ENCODE results near the gene PPIC. TPM values are rescaled to one million over a fixed set of nuclear protein-coding genes. Genes with fewer than 3 reads are reported as not detected.

PPIC gene
- not detected for total RNA-seq

GRCh38 chr5:123036391-123037103 lies at the start of gene PPIC:
TSS of gene PPIC (minus strand) at chr5:123036725. CDS start at chr5:123036625, 100 bp downstream.
- ATAC-seq (peak; percentile 16 to 76), DNase-seq (ENCODE audit: low spot score in 2 of 2) (peak in 1 of 2 donors; percentile 20)
- Mint-ChIP-seq H3K9me3 (no peaks in the 10 kb centered on the region), H3K27ac (no peak within 1 kb of the TSS), H3K36me3 (peaks cover 0 to 11% of the 10 kb centered on the region in 2 donors)

DNA sequence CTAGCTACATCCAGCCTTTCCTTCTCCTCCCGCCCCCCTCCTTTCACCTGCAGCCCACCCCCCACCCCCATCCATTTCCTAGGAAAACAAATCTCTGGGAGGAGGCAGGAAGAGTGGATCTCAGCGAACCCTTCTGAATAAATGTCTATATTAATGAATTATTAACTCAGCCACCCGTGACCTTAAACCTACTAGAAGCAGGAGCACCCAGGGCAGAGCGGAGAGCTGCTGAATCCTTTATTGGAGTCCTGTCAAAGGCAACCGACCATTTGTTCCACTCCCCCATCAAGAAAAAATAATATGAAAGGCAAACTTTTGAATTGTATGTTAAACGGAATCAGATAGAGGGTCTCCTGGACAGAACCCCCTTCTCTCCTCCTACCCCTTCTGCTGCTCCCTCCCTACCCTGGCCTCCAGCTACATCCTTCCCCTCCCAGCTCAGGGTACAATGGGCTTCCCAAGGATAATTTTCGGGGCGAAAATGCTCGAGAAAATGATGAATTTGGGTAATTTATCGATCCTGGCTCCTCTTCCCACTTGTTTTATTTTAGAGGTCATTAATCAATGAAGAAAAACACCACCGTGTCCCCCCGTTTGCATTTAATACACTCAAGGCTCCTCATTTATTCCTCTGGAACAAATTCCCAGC lies 49.2 kb upstream of the PPIC start:
- H3K27ac Mint-ChIP-seq: no peak overlapping the region
- no peak for ATAC-seq
- no peak for DNase-seq (ENCODE audit: low spot score in 2 of 2)

DNA sequence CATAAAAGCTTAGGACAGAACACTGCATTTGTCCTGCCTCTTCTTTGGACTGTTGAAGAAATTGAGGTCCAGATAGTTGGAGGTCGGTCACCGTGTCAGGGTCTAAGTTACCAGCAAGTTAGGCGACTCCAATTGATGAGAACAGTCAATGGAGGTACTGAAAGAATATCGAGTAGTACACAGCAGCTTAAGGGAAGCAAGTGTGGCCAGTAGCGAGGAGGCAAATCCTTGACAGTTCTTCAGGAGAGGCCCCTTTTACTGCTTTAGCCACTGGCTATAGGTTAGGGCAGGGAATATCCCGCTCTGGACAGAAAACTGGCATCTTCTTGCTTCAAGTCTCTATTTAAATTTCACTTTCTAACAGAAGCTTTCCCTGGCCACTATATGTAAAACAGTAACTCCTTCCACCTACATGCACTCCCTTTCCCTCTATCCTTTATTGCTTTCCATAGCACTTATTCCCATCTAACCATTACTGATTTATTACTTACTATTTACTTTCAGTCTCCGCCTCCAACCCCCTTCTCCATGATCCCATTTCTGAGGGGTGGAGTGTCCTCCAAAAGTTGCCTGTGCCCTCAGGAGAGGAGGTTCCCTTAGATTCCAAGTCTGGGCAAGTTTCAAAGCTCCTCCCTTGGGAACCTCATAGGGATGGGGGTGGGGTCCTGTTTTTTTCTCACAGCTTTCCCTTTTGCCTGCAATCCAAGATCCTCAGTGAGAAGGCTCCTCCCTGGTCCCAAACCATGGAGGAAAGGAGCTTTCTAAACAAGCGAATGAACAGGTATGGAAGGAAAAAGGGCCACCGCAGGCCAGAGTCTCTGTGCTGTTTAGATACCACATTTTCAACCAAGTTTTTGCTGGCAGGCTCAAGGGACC lies 48.4 kb upstream of the PPIC start:
- ATAC-seq (no peak), DNase-seq (ENCODE audit: low spot score in 2 of 2) (no peak)
- H3K27ac Mint-ChIP-seq: no peak overlapping the region
- H3K9me3 Mint-ChIP-seq: no peaks in the 10 kb centered on the region
- peaks cover 10 to 19% of the 10 kb centered on the region in 2 donors for H3K36me3 Mint-ChIP-seq

More for the DNA sequence above, 49.2 kb upstream of the PPIC start:
- Mint-ChIP-seq H3K36me3 (peaks cover 10 to 19% of the 10 kb centered on the region in 2 donors), H3K9me3 (no peaks in the 10 kb centered on the region)

- DNase-seq (ENCODE audit: low spot score in 2 of 2): no peak
- H3K9me3 Mint-ChIP-seq: peaks cover 0 to 4% of the 10 kb centered on the region in 2 donors
- no peak overlapping the region for H3K27ac Mint-ChIP-seq
- no peak for ATAC-seq
- H3K36me3 Mint-ChIP-seq: peaks cover 5 to 15% of the 10 kb centered on the region in 2 donors
These were observed 46.8 kb upstream of the PPIC start for GRCh38 chr5:123083298-123083697.

DNA sequence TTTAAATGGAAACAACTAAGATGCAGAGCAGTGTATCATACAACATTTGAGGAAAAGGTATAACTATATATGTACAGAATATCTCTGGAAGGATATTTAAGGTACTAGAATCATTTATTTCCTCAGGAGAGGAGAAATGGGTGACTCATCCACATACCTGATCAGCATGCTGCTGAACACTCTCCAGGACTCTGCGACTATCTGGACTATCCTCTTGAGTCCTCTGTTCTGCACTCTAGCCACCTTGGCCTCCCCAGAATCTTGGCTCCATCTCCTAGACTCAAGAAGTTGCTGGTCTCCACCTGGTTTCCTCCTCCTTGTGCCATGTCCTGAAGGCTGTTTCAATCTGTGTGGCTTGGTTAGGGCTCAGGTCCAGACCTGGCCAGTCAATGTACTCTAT lies 43.7 kb upstream of the PPIC start:
- Mint-ChIP-seq H3K36me3 (no peaks in the 10 kb centered on the region), H3K27ac (no peak overlapping the region), H3K9me3 (peaks cover 0 to 4% of the 10 kb centered on the region in 2 donors)
- DNase-seq (ENCODE audit: low spot score in 2 of 2) (no peak), ATAC-seq (no peak)

DNA sequence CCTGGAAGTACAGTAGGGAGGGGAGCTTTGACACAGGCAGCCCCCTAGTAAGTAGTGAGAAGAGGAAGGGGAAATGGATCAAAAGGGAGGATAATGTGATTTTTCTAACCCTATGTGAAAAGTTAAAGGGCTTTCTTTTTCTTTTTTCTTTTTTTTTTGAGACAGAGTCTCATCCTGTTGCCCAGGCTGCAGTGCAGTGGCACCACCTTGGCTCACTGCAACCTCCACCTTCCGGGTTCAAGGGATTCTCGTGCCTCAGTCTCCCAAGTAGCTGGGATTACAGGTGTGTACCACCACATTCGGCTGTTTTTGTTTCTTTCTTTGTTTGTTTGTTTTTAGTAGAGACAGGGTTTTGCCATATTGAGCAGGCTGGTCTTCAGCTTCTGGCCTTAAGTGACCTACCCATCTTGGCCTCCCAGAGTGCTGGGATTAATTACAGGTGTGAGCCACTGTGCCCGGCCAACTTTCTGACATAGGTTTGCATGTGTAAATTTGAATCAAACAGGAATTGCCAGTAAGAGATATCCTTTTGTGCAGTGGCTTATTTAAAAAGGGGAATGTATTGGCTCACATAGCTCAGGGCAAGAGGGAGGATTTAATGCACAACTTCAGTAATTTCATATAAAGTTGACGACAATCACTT lies 39.1 kb upstream of the PPIC start:
- DNase-seq (ENCODE audit: low spot score in 2 of 2): no peak
- Mint-ChIP-seq H3K9me3 (peaks cover 0 to 4% of the 10 kb centered on the region in 2 donors), H3K27ac (no peak overlapping the region), H3K36me3 (no peaks in the 10 kb centered on the region)
- no peak for ATAC-seq

DNA sequence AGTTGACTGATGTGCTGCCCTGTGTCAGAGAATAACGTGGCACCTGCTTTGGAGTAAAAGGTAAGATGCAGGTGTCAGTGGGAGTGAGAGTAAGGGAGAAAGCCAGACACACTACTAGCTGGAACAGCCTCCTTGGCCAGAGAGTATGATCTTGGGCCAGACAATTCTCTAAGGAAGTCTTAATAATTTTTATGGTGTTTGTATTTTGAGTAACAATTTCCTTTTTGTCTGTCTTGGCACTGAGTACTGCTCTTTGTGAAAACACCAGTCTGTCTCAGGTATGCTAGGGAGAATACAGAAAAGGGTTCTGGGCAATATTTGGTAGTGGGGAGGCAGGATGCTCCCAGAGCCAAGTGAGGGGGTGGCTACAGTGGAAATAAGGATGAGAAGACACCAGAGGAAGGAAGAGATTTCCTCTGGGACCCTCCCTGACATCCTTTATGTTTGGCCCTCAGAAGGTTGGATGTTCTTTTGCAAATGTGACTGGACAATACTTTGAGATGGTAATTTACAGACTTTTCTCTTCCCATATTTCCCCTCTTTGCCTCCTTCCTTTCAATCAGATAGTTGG lies 31.9 kb upstream of the PPIC start:
- Mint-ChIP-seq H3K27ac (no peak overlapping the region), H3K36me3 (no peaks in the 10 kb centered on the region), H3K9me3 (no peaks in the 10 kb centered on the region)
- ATAC-seq (no peak), DNase-seq (ENCODE audit: low spot score in 2 of 2) (no peak)

GRCh38 chr5:123066016-123066415 lies 29.5 kb upstream of the PPIC start:
- peaks cover 5 to 6% of the 10 kb centered on the region in 2 donors for H3K9me3 Mint-ChIP-seq
- no peak overlapping the region for H3K27ac Mint-ChIP-seq
- H3K36me3 Mint-ChIP-seq: no peaks in the 10 kb centered on the region
- no peak for ATAC-seq
- DNase-seq (ENCODE audit: low spot score in 2 of 2): no peak

GRCh38 chr5:123059455-123059854 lies 22.9 kb upstream of the PPIC start:
- ATAC-seq: no peak
- Mint-ChIP-seq H3K9me3 (peaks cover 12 to 14% of the 10 kb centered on the region in 2 donors), H3K36me3 (no peaks in the 10 kb centered on the region), H3K27ac (no peak overlapping the region)
- DNase-seq (ENCODE audit: low spot score in 2 of 2): no peak

GRCh38 chr5:123051206-123051605 lies 14.7 kb upstream of the PPIC start:
- Mint-ChIP-seq H3K27ac (no peak overlapping the region), H3K9me3 (peaks cover 9 to 13% of the 10 kb centered on the region in 2 donors), H3K36me3 (no peaks in the 10 kb centered on the region)
- ATAC-seq: no peak
- DNase-seq (ENCODE audit: low spot score in 2 of 2): no peak

DNA sequence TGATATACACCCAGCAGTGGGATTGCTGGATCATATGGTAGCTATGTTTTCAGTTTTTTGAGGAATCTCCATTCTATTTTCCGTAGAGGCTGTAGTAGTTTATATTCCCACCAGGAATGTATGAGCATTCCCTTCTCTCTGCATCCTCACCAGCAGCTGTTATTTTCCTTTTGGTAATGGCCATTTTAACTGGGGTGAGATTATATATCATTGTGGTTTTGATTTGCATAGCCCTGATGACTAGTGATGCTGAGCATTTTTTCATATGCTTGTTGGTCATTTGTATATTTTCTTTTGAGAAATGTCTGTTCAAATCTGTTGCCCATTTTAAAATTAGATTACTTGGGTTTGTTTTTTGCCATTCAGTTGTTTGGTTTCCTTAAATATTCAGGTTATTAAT lies 11.2 kb upstream of the PPIC start:
- no peak overlapping the region for H3K27ac Mint-ChIP-seq
- ATAC-seq: no peak
- H3K9me3 Mint-ChIP-seq: peaks cover 7 to 9% of the 10 kb centered on the region in 2 donors
- no peak for DNase-seq (ENCODE audit: low spot score in 2 of 2)
- peaks cover 0 to 5% of the 10 kb centered on the region in 2 donors for H3K36me3 Mint-ChIP-seq

DNA sequence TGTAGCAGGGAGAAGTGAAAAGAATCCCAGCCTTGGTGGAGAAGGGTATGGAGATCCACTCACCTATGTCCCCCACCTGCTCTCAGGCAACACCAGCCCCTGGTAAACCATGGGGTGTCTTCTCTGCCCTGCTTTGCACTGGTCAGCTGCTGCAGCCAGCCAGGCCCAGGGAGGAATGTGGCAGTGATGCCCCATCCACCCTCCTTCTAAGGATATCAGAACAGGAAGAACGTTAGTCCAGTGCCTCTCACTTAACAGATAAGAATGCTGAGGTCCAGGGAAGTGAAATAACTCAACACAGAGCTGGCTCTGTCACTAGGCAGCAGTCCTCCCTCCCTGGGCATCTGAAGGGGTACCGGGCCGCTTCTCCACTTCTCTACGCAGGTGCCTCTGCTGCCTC lies 9.7 kb upstream of the PPIC start:
- no peak overlapping the region for H3K27ac Mint-ChIP-seq
- ATAC-seq: no peak
- peaks cover 0 to 5% of the 10 kb centered on the region in 2 donors for H3K36me3 Mint-ChIP-seq
- no peaks in the 10 kb centered on the region for H3K9me3 Mint-ChIP-seq
- no peak for DNase-seq (ENCODE audit: low spot score in 2 of 2)

GRCh38 chr5:123044926-123045617 lies 8.5 kb upstream of the PPIC start:
- Mint-ChIP-seq H3K27ac (no peak overlapping the region), H3K9me3 (no peaks in the 10 kb centered on the region), H3K36me3 (peaks cover 0 to 5% of the 10 kb centered on the region in 2 donors)
- ATAC-seq: no peak
- DNase-seq (ENCODE audit: low spot score in 2 of 2): no peak

DNA sequence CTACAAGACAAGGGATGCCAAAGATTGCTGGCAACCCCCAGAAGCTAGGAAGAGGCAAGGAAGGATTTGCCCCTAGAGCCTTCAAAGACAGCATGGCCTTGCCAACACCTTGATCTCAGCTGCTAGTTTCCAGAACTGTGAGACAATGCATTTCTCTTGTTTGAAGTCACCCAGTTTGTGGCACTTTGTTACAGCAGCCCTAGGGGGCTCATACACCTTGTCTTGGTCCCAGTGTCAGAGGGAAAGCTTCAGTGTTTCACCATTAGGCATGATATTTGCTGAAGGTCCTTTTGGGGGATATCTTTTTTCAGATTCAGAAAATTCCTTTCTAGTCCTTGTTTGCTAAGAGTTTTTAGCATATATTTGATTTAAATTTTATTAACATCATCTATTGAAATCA lies 3.1 kb upstream of the PPIC start:
- peaks cover 0 to 12% of the 10 kb centered on the region in 2 donors for H3K36me3 Mint-ChIP-seq
- DNase-seq (ENCODE audit: low spot score in 2 of 2) (no peak), ATAC-seq (no peak)
- H3K27ac Mint-ChIP-seq: no peak overlapping the region
- H3K9me3 Mint-ChIP-seq: no peaks in the 10 kb centered on the region

- no peak for DNase-seq (ENCODE audit: low spot score in 2 of 2)
- H3K36me3 Mint-ChIP-seq: peaks cover 0 to 11% of the 10 kb centered on the region in 2 donors
- ATAC-seq: no peak
- no peaks in the 10 kb centered on the region for H3K9me3 Mint-ChIP-seq
- no peak overlapping the region for H3K27ac Mint-ChIP-seq
These were observed 536 bp upstream of the PPIC start for GRCh38 chr5:123037104-123037418.

GRCh38 chr5:123035918-123036390 lies 571 bp downstream of the PPIC start:
- Mint-ChIP-seq H3K27ac (no peak overlapping the region), H3K36me3 (peaks cover 0 to 11% of the 10 kb centered on the region in 2 donors), H3K9me3 (no peaks in the 10 kb centered on the region)
- ATAC-seq (peak; percentile 11 to 30), DNase-seq (ENCODE audit: low spot score in 2 of 2) (peak in 1 of 2 donors; percentile 7)
